GM06990 (cell line): ENCODE results near the gene LNX2.

Experiments used
- DNase-seq: peaks from one replicate; pipeline ENCODE4 v3.0.0-alpha.2; 2011; ENCODE audit not compliant: insufficient read length; ENCODE audit errors: extremely low read depth
- H3K27me3 ChIP-seq: replicated peaks from 2 replicates; pipeline ENCODE4 v1.6.0; 2011; ENCODE audit warnings: low read length; ENCODE audit not compliant: control insufficient read depth, insufficient read depth
- H3K36me3 ChIP-seq: 2 replicates; pipeline ENCODE4 v1.5.1; 2011; ENCODE audit warnings: low read length; ENCODE audit not compliant: control insufficient read depth, insufficient read depth
- H3K4me3 ChIP-seq: replicated peaks from 2 replicates; pipeline ENCODE4 v1.5.1; 2011; ENCODE audit warnings: low read depth, mild to moderate bottlenecking, control low read depth, low read length
- CTCF ChIP-seq: IDR thresholded peaks from 2 replicates; pipeline ENCODE4 v1.5.1; 2011; ENCODE audit warnings: low read length, control low read depth, mild to moderate bottlenecking, inconsistent platforms; ENCODE audit not compliant: insufficient read depth, poor library complexity, severe bottlenecking

Gene LNX2

GRCh38 chr13:27588405-27588804 is 31.9 kb downstream of the LNX2 start:
- TF ChIP-seq CTCF: no peak
- Histone ChIP-seq H3K36me3 (no peaks in the 10 kb centered on the region), H3K27me3 (no peaks in the 10 kb centered on the region), H3K4me3 (no peak overlapping the region)
- no peak for DNase-seq

GRCh38 chr13:27587095-27587746 is 33.1 kb downstream of the LNX2 start:
- no peaks in the 10 kb centered on the region for H3K36me3 ChIP-seq
- H3K4me3 ChIP-seq: no peak overlapping the region
- no peaks in the 10 kb centered on the region for H3K27me3 ChIP-seq
- no peak for DNase-seq
- no peak for TF ChIP-seq CTCF

GRCh38 chr13:27583645-27584044 is 36.7 kb downstream of the LNX2 start:
- Histone ChIP-seq H3K36me3 (no peaks in the 10 kb centered on the region), H3K4me3 (no peak overlapping the region), H3K27me3 (no peaks in the 10 kb centered on the region)
- no peak for TF ChIP-seq CTCF
- no peak for DNase-seq

- no peaks in the 10 kb centered on the region for H3K27me3 ChIP-seq
- no peak for TF ChIP-seq CTCF
- no peak overlapping the region for H3K4me3 ChIP-seq
- DNase-seq: no peak
- H3K36me3 ChIP-seq: no peaks in the 10 kb centered on the region
Measured at GRCh38 chr13:27578121-27579030, 42.0 kb downstream of the LNX2 start.

- Histone ChIP-seq H3K27me3 (no peaks in the 10 kb centered on the region), H3K4me3 (no peak overlapping the region), H3K36me3 (no peaks in the 10 kb centered on the region; the same call in 1 of the 2 replicates)
- TF ChIP-seq CTCF: no peak
- DNase-seq: no peak
Measured at GRCh38 chr13:27574661-27575060, 45.7 kb downstream of the LNX2 start.
